GM18505 (cell line): ENCODE measurements around the gene CABP2.
"Not testable (repeated sequence)": the region's sequence is repeated elsewhere in the genome, so short reads cannot be mapped to it uniquely, and the experiment has no call there.

ENCODE experiments used
- ATAC-seq: cut with Tn5 transposase; IDR thresholded peaks from one replicate; pipeline ENCODE4 v1.9.1; 2021; ENCODE audit not compliant: unreplicated experiment
- POLR2A ChIP-seq: IDR thresholded peaks from 4 replicates; pipeline ENCODE4 v1.6.1; 2011; ENCODE audit warnings: borderline replicate concordance; ENCODE audit not compliant: insufficient read depth, insufficient read length; ENCODE audit errors: extremely low read depth

Gene CABP2

GRCh38 chr11:67522844-67523555 is at the start of gene CABP2:
CABP2 (minus strand) TSS chr11:67523446; CDS start chr11:67523326, 120 bp downstream.
- TF ChIP-seq POLR2A = no peak

GRCh38 chr11:67572747-67573419 is 49.6 kb upstream of the CABP2 start:
- TF ChIP-seq POLR2A = no peak
- ATAC-seq = no peak

More at GRCh38 chr11:67522844-67523555, at the start of gene CABP2:
- ATAC-seq = no peak

GRCh38 chr11:67572305-67572704 is 49.1 kb upstream of the CABP2 start:
- TF ChIP-seq POLR2A = no peak

GRCh38 chr11:67571443-67571842 is 48.2 kb upstream of the CABP2 start:
- ATAC-seq = no peak
- no peak for TF ChIP-seq POLR2A

More at GRCh38 chr11:67572305-67572704, 49.1 kb upstream of the CABP2 start:
- no peak for ATAC-seq

- no peak for TF ChIP-seq POLR2A
- ATAC-seq = no peak
Measured at GRCh38 chr11:67564230-67564629, 41.0 kb upstream of the CABP2 start.

GRCh38 chr11:67563705-67564114 is 40.5 kb upstream of the CABP2 start:
- ATAC-seq = not testable (repeated sequence)

GRCh38 chr11:67562963-67563704 is 39.9 kb upstream of the CABP2 start:
- TF ChIP-seq POLR2A = no peak
- no peak for ATAC-seq

GRCh38 chr11:67561971-67562619 is 38.8 kb upstream of the CABP2 start:
- no peak for ATAC-seq
- TF ChIP-seq POLR2A = no peak

GRCh38 chr11:67558084-67558772 is 35.0 kb upstream of the CABP2 start:
- ATAC-seq = no peak
- TF ChIP-seq POLR2A = no peak

GRCh38 chr11:67556244-67556643 is 33.0 kb upstream of the CABP2 start:
- no peak for ATAC-seq
- no peak for TF ChIP-seq POLR2A

GRCh38 chr11:67551697-67552096 is 28.5 kb upstream of the CABP2 start:
- ATAC-seq = not testable (repeated sequence)

GRCh38 chr11:67551127-67551526 is 27.9 kb upstream of the CABP2 start:
- TF ChIP-seq POLR2A = no peak
- ATAC-seq = no peak
